ENCODE results near the gene RNF4. TPM values are rescaled to one million over a fixed set of nuclear protein-coding genes. Genes with fewer than 3 reads are reported as not detected.
A peak's percentile ranks its signal among the peaks of the same experiment; 100 is the strongest.
"Not testable (repeated sequence)": the region's sequence is repeated elsewhere in the genome, so short reads cannot be mapped to it uniquely, and the experiment has no call there.

RNF4 gene
- total RNA-seq, 1 donor: 68.8 TPM

DNA sequence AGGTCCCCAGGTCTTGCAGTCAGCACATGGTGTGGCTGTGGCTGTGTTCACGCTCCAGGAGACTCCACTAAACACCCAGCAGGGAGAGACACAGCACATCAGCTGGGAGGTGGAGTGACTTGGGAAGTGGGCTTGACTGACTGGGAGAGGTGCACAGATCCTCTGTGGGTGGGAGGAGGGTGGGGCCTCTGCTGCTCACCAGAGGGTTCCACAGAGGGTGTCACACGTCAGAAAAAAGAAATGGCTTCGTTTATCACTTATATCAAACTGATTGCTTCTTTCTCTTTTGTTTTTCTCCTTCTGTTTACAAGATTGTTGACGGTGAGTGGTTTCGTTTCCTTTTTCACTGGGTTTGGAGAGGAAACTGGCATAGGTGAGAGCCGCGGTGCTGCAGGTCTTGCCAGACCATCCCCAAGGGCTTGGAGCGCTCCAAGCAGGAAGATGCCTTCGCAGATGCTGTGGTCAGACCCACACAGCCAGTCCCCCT, 42.8 kb downstream of the RNF4 start:
- TF ChIP-seq, protein P1, sequence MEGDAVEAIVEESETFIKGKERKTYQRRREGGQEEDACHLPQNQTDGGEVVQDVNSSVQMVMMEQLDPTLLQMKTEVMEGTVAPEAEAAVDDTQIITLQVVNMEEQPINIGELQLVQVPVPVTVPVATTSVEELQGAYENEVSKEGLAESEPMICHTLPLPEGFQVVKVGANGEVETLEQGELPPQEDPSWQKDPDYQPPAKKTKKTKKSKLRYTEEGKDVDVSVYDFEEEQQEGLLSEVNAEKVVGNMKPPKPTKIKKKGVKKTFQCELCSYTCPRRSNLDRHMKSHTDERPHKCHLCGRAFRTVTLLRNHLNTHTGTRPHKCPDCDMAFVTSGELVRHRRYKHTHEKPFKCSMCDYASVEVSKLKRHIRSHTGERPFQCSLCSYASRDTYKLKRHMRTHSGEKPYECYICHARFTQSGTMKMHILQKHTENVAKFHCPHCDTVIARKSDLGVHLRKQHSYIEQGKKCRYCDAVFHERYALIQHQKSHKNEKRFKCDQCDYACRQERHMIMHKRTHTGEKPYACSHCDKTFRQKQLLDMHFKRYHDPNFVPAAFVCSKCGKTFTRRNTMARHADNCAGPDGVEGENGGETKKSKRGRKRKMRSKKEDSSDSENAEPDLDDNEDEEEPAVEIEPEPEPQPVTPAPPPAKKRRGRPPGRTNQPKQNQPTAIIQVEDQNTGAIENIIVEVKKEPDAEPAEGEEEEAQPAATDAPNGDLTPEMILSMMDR (IDR thresholded peaks at IDR 0.05; ENCODE audit: extremely low read depth, low read depth, low read length): no peak
- no peak overlapping the region for H3K4me3 ChIP-seq (ENCODE audit: insufficient read depth, low read length)
- no peak overlapping the region for H3K4me2 ChIP-seq (ENCODE audit: insufficient read depth, low read length)
- peaks cover 39% of the 10 kb centered on the region for H3K79me2 ChIP-seq (ENCODE audit: insufficient read depth, low read length)
- H4K20me1 ChIP-seq (ENCODE audit: insufficient read depth, low read length): peaks cover 20% of the 10 kb centered on the region
- H2AFZ ChIP-seq (ENCODE audit: low read length): no peak overlapping the region
- no peaks in the 10 kb centered on the region for H3K27me3 ChIP-seq (ENCODE audit: insufficient read depth, low read length)
- H3K9me3 ChIP-seq (ENCODE audit: low read depth, low read length): no peaks in the 10 kb centered on the region
- H3K36me3 ChIP-seq (ENCODE audit: insufficient read depth, low read length): peaks cover 70% of the 10 kb centered on the region
- no peaks in the 10 kb centered on the region for H3K4me1 ChIP-seq (ENCODE audit: insufficient read depth, low read length)
- no peak overlapping the region for H3K27ac ChIP-seq (ENCODE audit: low read depth, low read length)
- peak; percentile 19 for DNase-seq (ENCODE audit: insufficient read length, low spot score, missing footprints)

GRCh38 chr4:2512396-2513135, 43.7 kb downstream of the RNF4 start:
- TF ChIP-seq, protein P1 (IDR thresholded peaks at IDR 0.05; ENCODE audit: extremely low read depth, low read depth, low read length): no peak
- DNase-seq (ENCODE audit: insufficient read length, low spot score, missing footprints): peak; percentile 21
- peaks cover 67% of the 10 kb centered on the region for H3K36me3 ChIP-seq (ENCODE audit: insufficient read depth, low read length)
- no peak overlapping the region for H3K4me3 ChIP-seq (ENCODE audit: insufficient read depth, low read length)
- H3K4me2 ChIP-seq (ENCODE audit: insufficient read depth, low read length): no peak overlapping the region
- no peak overlapping the region for H3K27ac ChIP-seq (ENCODE audit: low read depth, low read length)
- H3K9me3 ChIP-seq (ENCODE audit: low read depth, low read length): no peaks in the 10 kb centered on the region
- peaks cover 30% of the 10 kb centered on the region for H3K79me2 ChIP-seq (ENCODE audit: insufficient read depth, low read length)
- H2AFZ ChIP-seq (ENCODE audit: low read length): no peak overlapping the region
- H4K20me1 ChIP-seq (ENCODE audit: insufficient read depth, low read length): peaks cover 20% of the 10 kb centered on the region
- no peaks in the 10 kb centered on the region for H3K4me1 ChIP-seq (ENCODE audit: insufficient read depth, low read length)
- H3K27me3 ChIP-seq (ENCODE audit: insufficient read depth, low read length): no peaks in the 10 kb centered on the region

DNA sequence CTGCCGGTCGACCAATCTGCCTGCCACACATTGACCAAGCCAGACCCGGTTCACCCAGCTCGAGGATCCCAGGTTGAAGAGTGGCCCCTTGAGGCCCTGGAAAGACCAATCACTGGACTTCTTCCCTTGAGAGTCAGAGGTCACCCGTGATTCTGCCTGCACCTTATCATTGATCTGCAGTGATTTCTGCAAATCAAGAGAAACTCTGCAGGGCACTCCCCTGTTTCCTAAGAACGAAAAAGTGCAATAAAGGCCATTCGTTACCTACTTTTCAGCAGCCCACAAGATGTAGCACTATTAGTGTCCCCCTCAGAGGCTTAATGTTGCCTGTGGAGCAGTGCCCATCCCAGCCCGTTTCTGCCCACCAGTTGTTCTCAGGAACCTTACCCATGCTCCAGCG, 45.3 kb downstream of the RNF4 start:
- not testable (repeated sequence) for H3K9me3 ChIP-seq (ENCODE audit: low read depth, low read length); H3K27ac ChIP-seq (ENCODE audit: low read depth, low read length); H3K27me3 ChIP-seq (ENCODE audit: insufficient read depth, low read length); H3K4me1 ChIP-seq (ENCODE audit: insufficient read depth, low read length); DNase-seq (ENCODE audit: insufficient read length, low spot score, missing footprints); H3K4me3 ChIP-seq (ENCODE audit: insufficient read depth, low read length); H2AFZ ChIP-seq (ENCODE audit: low read length); H3K4me2 ChIP-seq (ENCODE audit: insufficient read depth, low read length)
- H3K79me2 ChIP-seq (ENCODE audit: insufficient read depth, low read length): peaks cover 19% of the 10 kb centered on the region
- peaks cover 16% of the 10 kb centered on the region for H4K20me1 ChIP-seq (ENCODE audit: insufficient read depth, low read length)
- peaks cover 61% of the 10 kb centered on the region for H3K36me3 ChIP-seq (ENCODE audit: insufficient read depth, low read length)

DNA sequence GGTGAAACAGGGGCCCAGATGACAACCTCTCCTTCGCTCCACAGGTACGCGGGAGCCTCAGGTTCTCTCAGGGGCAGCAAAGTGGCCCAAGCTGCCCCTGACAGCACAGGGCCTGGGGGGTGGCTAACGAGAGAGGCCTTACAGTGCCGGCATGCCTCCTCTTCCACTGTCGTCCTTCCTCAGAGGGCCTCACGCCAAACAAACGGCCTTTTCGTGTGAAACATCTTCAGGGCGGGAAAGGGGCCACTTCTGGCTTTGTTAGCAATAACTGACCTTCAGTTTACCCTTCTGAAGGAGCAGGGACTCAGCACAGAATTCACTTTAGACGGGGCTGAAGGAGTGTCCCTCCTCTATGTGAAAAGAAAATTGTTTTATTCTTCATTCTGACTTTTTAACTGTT, 46.0 kb downstream of the RNF4 start:
- peaks cover 11% of the 10 kb centered on the region for H3K79me2 ChIP-seq (ENCODE audit: insufficient read depth, low read length)
- H3K4me3 ChIP-seq (ENCODE audit: insufficient read depth, low read length); H2AFZ ChIP-seq (ENCODE audit: low read length); H3K4me1 ChIP-seq (ENCODE audit: insufficient read depth, low read length); H3K4me2 ChIP-seq (ENCODE audit: insufficient read depth, low read length); H3K27me3 ChIP-seq (ENCODE audit: insufficient read depth, low read length); DNase-seq (ENCODE audit: insufficient read length, low spot score, missing footprints); H3K9me3 ChIP-seq (ENCODE audit: low read depth, low read length); H3K27ac ChIP-seq (ENCODE audit: low read depth, low read length): not testable (repeated sequence)
- peaks cover 15% of the 10 kb centered on the region for H4K20me1 ChIP-seq (ENCODE audit: insufficient read depth, low read length)
- H3K36me3 ChIP-seq (ENCODE audit: insufficient read depth, low read length): peaks cover 54% of the 10 kb centered on the region
